Thyroid gland (tissue), 4 donors: ENCODE measurements around the gene BRSK2. TPM values are rescaled to one million over a fixed set of nuclear protein-coding genes. Genes with fewer than 3 reads are reported as not detected.

ENCODE experiments used
- DNase-seq, 2 donors: peaks; one replicate each; pipeline ENCODE4 v3.0.0-alpha.2; 2019
- H3K27ac ChIP-seq, 3 donors: fragments of 200-600 bp; sonication (generic); 1 replicate in 2 of 3; 2 replicates in 1 of 3; pipeline ENCODE4 v1.5.1; 2016 to 2019; ENCODE audit warnings: mild to moderate bottlenecking in 1 of 3, moderate library complexity in 1 of 3
- H3K27me3 ChIP-seq: fragments of 200-600 bp; sonication (generic); one replicate; pipeline ENCODE4 v1.5.1; 2019
- H3K36me3 ChIP-seq, 2 donors: fragments of 200-600 bp; sonication (generic); one replicate each; pipeline ENCODE4 v1.5.1; 2016 to 2019
- H3K4me1 ChIP-seq, 2 donors: fragments of 200-600 bp; sonication (generic); one replicate each; pipeline ENCODE4 v1.5.1; 2017 to 2019
- H3K4me3 ChIP-seq, 3 donors: fragments of 200-600 bp; sonication (generic); replicated peaks in 1 of 3; 1 replicate in 2 of 3; 2 replicates in 1 of 3; pipeline ENCODE4 v1.5.1; 2016; ENCODE audit warnings: mild to moderate bottlenecking in 1 of 3
- H3K9me3 ChIP-seq: fragments of 200-600 bp; sonication (generic); one replicate; pipeline ENCODE4 v1.5.1; 2017
- CTCF ChIP-seq, 6 experiments: fragments of 200-600 bp in 3 of 6; fragments of 450-650 bp in 3 of 6; sonication (generic) in 3 of 6; IDR thresholded peaks; one replicate each; pipeline ENCODE4 v1.5.1; 2016 to 2019; ENCODE audit warnings: antibody characterized with exemption in 6 of 6, mild to moderate bottlenecking in 2 of 6, inconsistent platforms in 1 of 6, moderate library complexity in 1 of 6
- POLR2A ChIP-seq, 2 donors: fragments of 450-650 bp; IDR thresholded peaks; one replicate each; pipeline ENCODE4 v1.6.1; 2017; ENCODE audit warnings: antibody characterized with exemption in 2 of 2, mild to moderate bottlenecking in 2 of 2, moderate library complexity in 1 of 2
- WGBS, 2 donors: methylation state at CpG; one replicate each; pipeline ENCODE4 v1.1.5; 2017; 5-methylcytosine and 5-hydroxymethylcytosine counted together
- intact Hi-C: fragments of 100-400 bp; cut with DNase I; formaldehyde crosslinking; loops from one replicate; pipeline ENCODE4 v1.15.1; 2023
- total RNA-seq, 4 donors: library from RNA; depleted of rRNA; stranded (reverse); fragments of >200 nt; gene quantifications; one replicate each; pipeline ENCODE4 v1.2.3, GENCODE V29; 2016

Gene BRSK2
- total RNA-seq, 4 donors from 2014 or later = 0.34 to 2.2 (median 0.81) TPM

GRCh38 chr11:1463056-1463455 is 73.3 kb downstream of the BRSK2 start:
- Histone ChIP-seq H3K27me3 (no peaks in the 10 kb centered on the region), H3K9me3 (no peaks in the 10 kb centered on the region), H3K36me3 (no peaks in the 10 kb centered on the region), H3K4me1 (peaks cover 18 to 34% of the 10 kb centered on the region in 2 donors), H3K4me3 (no peak overlapping the region), H3K27ac (no peak overlapping the region)
- WGBS, 2 donors = 100% methylated on average over 2 to 16 of the region's 16 CpGs
- DNase-seq = no peak
- TF ChIP-seq CTCF (IDR thresholded peaks at IDR 0.05) (no peak), POLR2A (IDR thresholded peaks at IDR 0.05) (no peak)
- intact Hi-C loops = loop anchor here (5.0 kb wide), 1 partner anchor 39 kb away; no protein-coding TSS in a partner anchor

- H3K36me3 ChIP-seq = peaks cover 9 to 23% of the 10 kb centered on the region in 2 donors
- no peaks in the 10 kb centered on the region for H3K9me3 ChIP-seq
- no peak overlapping the region for H3K4me3 ChIP-seq
- H3K4me1 ChIP-seq = peaks cover 0 to 4% of the 10 kb centered on the region in 2 donors
- no peak overlapping the region for H3K27ac ChIP-seq
- intact Hi-C loops = no loop called here
- TF ChIP-seq CTCF (IDR thresholded peaks at IDR 0.05) (no peak), POLR2A (IDR thresholded peaks at IDR 0.05) (no peak)
- no peaks in the 10 kb centered on the region for H3K27me3 ChIP-seq
- DNase-seq = no peak
- 92% methylated on average over 16 of the region's 16 CpGs for WGBS, 2 donors
Measured at GRCh38 chr11:1466784-1467183, 77.0 kb downstream of the BRSK2 start.

GRCh38 chr11:1467270-1467669 is 77.5 kb downstream of the BRSK2 start:
- 81 to 86% methylated on average over 9 of the region's 9 CpGs for WGBS, 2 donors
- H3K9me3 ChIP-seq = no peaks in the 10 kb centered on the region
- DNase-seq = peak in 1 of 2 donors; percentile 10
- H3K36me3 ChIP-seq = peaks cover 9 to 23% of the 10 kb centered on the region in 2 donors
- intact Hi-C loops = no loop called here
- H3K4me3 ChIP-seq = no peak overlapping the region
- H3K4me1 ChIP-seq = peaks cover 0 to 4% of the 10 kb centered on the region in 2 donors
- no peak for TF ChIP-seq POLR2A (IDR thresholded peaks at IDR 0.05)
- no peak for TF ChIP-seq CTCF (IDR thresholded peaks at IDR 0.05)
- H3K27me3 ChIP-seq = no peaks in the 10 kb centered on the region
- no peak overlapping the region for H3K27ac ChIP-seq

GRCh38 chr11:1468002-1468401 is 78.3 kb downstream of the BRSK2 start:
- H3K4me3 ChIP-seq = no peak overlapping the region
- TF ChIP-seq CTCF (IDR thresholded peaks at IDR 0.05) (no peak), POLR2A (IDR thresholded peaks at IDR 0.05) (no peak)
- DNase-seq = no peak
- peaks cover 9 to 26% of the 10 kb centered on the region in 2 donors for H3K36me3 ChIP-seq
- H3K4me1 ChIP-seq = peaks cover 0 to 4% of the 10 kb centered on the region in 2 donors
- H3K9me3 ChIP-seq = no peaks in the 10 kb centered on the region
- no peak overlapping the region for H3K27ac ChIP-seq
- intact Hi-C loops = no loop called here
- 74 to 84% methylated on average over 17 of the region's 18 CpGs for WGBS, 2 donors
- no peaks in the 10 kb centered on the region for H3K27me3 ChIP-seq

- intact Hi-C loops = no loop called here
- DNase-seq = no peak
- TF ChIP-seq POLR2A (IDR thresholded peaks at IDR 0.05) (no peak), CTCF (IDR thresholded peaks at IDR 0.05) (no peak)
- H3K4me1 ChIP-seq = no peaks in the 10 kb centered on the region
- H3K9me3 ChIP-seq = no peaks in the 10 kb centered on the region
- H3K27ac ChIP-seq = no peak overlapping the region
- no peak overlapping the region for H3K4me3 ChIP-seq
- 91 to 94% methylated on average over 17 to 19 of the region's 19 CpGs for WGBS, 2 donors
- H3K36me3 ChIP-seq = peaks cover 12 to 32% of the 10 kb centered on the region in 2 donors
- H3K27me3 ChIP-seq = no peaks in the 10 kb centered on the region
Measured at GRCh38 chr11:1468473-1469066, 78.8 kb downstream of the BRSK2 start.
